Loucy (cell line): ENCODE data around the gene EFNA5.
"Not testable (repeated sequence)": the region's sequence is repeated elsewhere in the genome, so short reads cannot be mapped to it uniquely, and the experiment has no call there.

Experiments
- H2AFZ ChIP-seq: fragments of 200-600 bp; sonication (generic); 2 replicates; pipeline ENCODE4 v1.6.0; 2016; ENCODE audit warnings: antibody characterized with exemption, mild to moderate bottlenecking, low read length, moderate library complexity
- H3F3A ChIP-seq: fragments of 200-600 bp; 2 replicates; pipeline ENCODE4 v1.6.0; 2016; ENCODE audit warnings: antibody characterized with exemption, low read depth, mild to moderate bottlenecking
- H3K27me3 ChIP-seq: fragments of 200-600 bp; sonication (generic); 2 replicates; pipeline ENCODE4 v1.6.1; 2014; ENCODE audit warnings: low read length, mild to moderate bottlenecking; ENCODE audit not compliant: insufficient read depth, poor library complexity, severe bottlenecking
- H3K36me3 ChIP-seq: fragments of 200-600 bp; sonication (generic); 2 replicates; pipeline ENCODE4 v1.6.1; 2016; ENCODE audit warnings: low read length; ENCODE audit not compliant: insufficient read depth
- H3K4me1 ChIP-seq: fragments of 200-600 bp; sonication (generic); 2 replicates; pipeline ENCODE4 v1.5.1; 2014; ENCODE audit warnings: low read length, mild to moderate bottlenecking; ENCODE audit not compliant: insufficient read depth, poor library complexity, severe bottlenecking
- H3K4me2 ChIP-seq: fragments of 200-600 bp; sonication (generic); 2 replicates; pipeline ENCODE4 v1.6.0; 2014; ENCODE audit warnings: antibody characterized with exemption, low read length, low read depth, mild to moderate bottlenecking; ENCODE audit not compliant: poor library complexity, severe bottlenecking
- H3K4me3 ChIP-seq: fragments of 200-600 bp; sonication (generic); 2 replicates; pipeline ENCODE4 v1.5.1; 2014; ENCODE audit warnings: low read length, mild to moderate bottlenecking, mixed read lengths; ENCODE audit not compliant: poor library complexity, severe bottlenecking
- H3K79me2 ChIP-seq: fragments of 200-600 bp; sonication (generic); 2 replicates; pipeline ENCODE4 v1.6.1; 2014; ENCODE audit warnings: low read length; ENCODE audit not compliant: insufficient read depth
- H3K9ac ChIP-seq: fragments of 200-600 bp; sonication (generic); 2 replicates; pipeline ENCODE4 v1.6.0; 2014; ENCODE audit warnings: mild to moderate bottlenecking, low read depth, low read length, moderate library complexity; ENCODE audit not compliant: poor library complexity, severe bottlenecking
- H3K9me2 ChIP-seq: fragments of 200-600 bp; sonication (generic); replicated peaks from 2 replicates; pipeline ENCODE4 v1.6.1; 2016; ENCODE audit warnings: low read depth, low read length, mixed read lengths
- H3K9me3 ChIP-seq: fragments of 200-600 bp; sonication (generic); 2 replicates; pipeline ENCODE4 v1.6.1; 2014; ENCODE audit warnings: mild to moderate bottlenecking, antibody characterized with exemption, low read length, low read depth; ENCODE audit not compliant: insufficient read depth
- H4K20me1 ChIP-seq: fragments of 200-600 bp; sonication (generic); 2 replicates; pipeline ENCODE4 v1.6.0; 2014; ENCODE audit warnings: antibody characterized with exemption, low read length, mild to moderate bottlenecking; ENCODE audit not compliant: insufficient read depth, poor library complexity, severe bottlenecking
- CTCF ChIP-seq: fragments of 200-600 bp; sonication (generic); conservative IDR thresholded peaks from 2 replicates; pipeline ENCODE4 v1.5.1; 2014; ENCODE audit warnings: mild to moderate bottlenecking, antibody characterized with exemption, low read length
- EZH2phosphoT487 ChIP-seq: fragments of 200-600 bp; IDR thresholded peaks from 2 replicates; pipeline ENCODE4 v1.6.1; 2018; ENCODE audit warnings: antibody characterized with exemption, mild to moderate bottlenecking, moderate library complexity, borderline replicate concordance

Gene EFNA5

GRCh38 chr5:107356891-107357290 is 313.8 kb downstream of the EFNA5 start:
- no peaks in the 10 kb centered on the region for H3F3A ChIP-seq
- no peaks in the 10 kb centered on the region for H3K79me2 ChIP-seq
- no peaks in the 10 kb centered on the region for H3K36me3 ChIP-seq
- no peaks in the 10 kb centered on the region for H3K27me3 ChIP-seq
- H2AFZ ChIP-seq: no peak overlapping the region
- no peaks in the 10 kb centered on the region for H3K9me3 ChIP-seq
- no peaks in the 10 kb centered on the region for H3K9me2 ChIP-seq
- H3K4me2 ChIP-seq: no peak overlapping the region
- H3K4me3 ChIP-seq: no peak overlapping the region
- TF ChIP-seq EZH2phosphoT487 (no peak), CTCF (no peak)
- H4K20me1 ChIP-seq: no peaks in the 10 kb centered on the region
- peaks cover 7% of the 10 kb centered on the region for H3K4me1 ChIP-seq
- H3K9ac ChIP-seq: no peak overlapping the region

GRCh38 chr5:107352576-107352975 is 318.2 kb downstream of the EFNA5 start:
- H3K36me3 ChIP-seq: no peaks in the 10 kb centered on the region
- H3K4me2 ChIP-seq: no peak overlapping the region
- no peaks in the 10 kb centered on the region for H3K27me3 ChIP-seq
- H4K20me1 ChIP-seq: no peaks in the 10 kb centered on the region
- no peak overlapping the region for H3K4me3 ChIP-seq
- no peaks in the 10 kb centered on the region for H3K79me2 ChIP-seq
- no peaks in the 10 kb centered on the region for H3F3A ChIP-seq
- H3K9ac ChIP-seq: no peak overlapping the region
- H3K4me1 ChIP-seq: no peaks in the 10 kb centered on the region
- H2AFZ ChIP-seq: no peak overlapping the region
- no peaks in the 10 kb centered on the region for H3K9me3 ChIP-seq
- no peaks in the 10 kb centered on the region for H3K9me2 ChIP-seq
- no peak for TF ChIP-seq CTCF
- TF ChIP-seq EZH2phosphoT487: no peak

GRCh38 chr5:107346580-107346979 is 324.2 kb downstream of the EFNA5 start:
- H3K4me1 ChIP-seq, H2AFZ ChIP-seq, H3K9me2 ChIP-seq: not testable (repeated sequence)

GRCh38 chr5:107342371-107342770 is 328.4 kb downstream of the EFNA5 start:
- Histone ChIP-seq H3K4me3 (no peak overlapping the region), H3K36me3 (no peaks in the 10 kb centered on the region), H3F3A (no peaks in the 10 kb centered on the region), H3K9ac (no peak overlapping the region), H3K4me1 (peaks cover 4% of the 10 kb centered on the region), H3K9me2 (no peaks in the 10 kb centered on the region), H2AFZ (no peak overlapping the region), H3K27me3 (no peaks in the 10 kb centered on the region), H3K9me3 (no peaks in the 10 kb centered on the region), H3K4me2 (no peak overlapping the region), H4K20me1 (no peaks in the 10 kb centered on the region), H3K79me2 (no peaks in the 10 kb centered on the region)
- TF ChIP-seq CTCF: no peak
- TF ChIP-seq EZH2phosphoT487: no peak

More at GRCh38 chr5:107346580-107346979, 324.2 kb downstream of the EFNA5 start:
- H4K20me1 ChIP-seq, H3K9ac ChIP-seq, H3K4me2 ChIP-seq, H3F3A ChIP-seq, H3K79me2 ChIP-seq, H3K9me3 ChIP-seq, H3K4me3 ChIP-seq, H3K36me3 ChIP-seq, H3K27me3 ChIP-seq: not testable (repeated sequence)
